IMR-90 (cell line): Measurements from ENCODE around the gene SLC16A2. TPM values are rescaled to one million over a fixed set of nuclear protein-coding genes. Genes with fewer than 3 reads are reported as not detected.

Source experiments
- ATAC-seq: fragments of 200-7000 bp; cut with Tn5 transposase; 2 replicates; pipeline ENCODE4 v1.9.1; 2020; ENCODE audit warnings: low read depth, mild to moderate bottlenecking, moderate library complexity
- BruUV-seq: library from RNA; stranded (reverse); fragments of 400-500 nt; replicated peaks from 2 replicates; lab custom pipeline; 2021; lab: Mats Ljungman, UMichigan
- CTCF ChIA-PET: fragments of 300-600 bp; formaldehyde crosslinking; extraction: SDS; loops from one replicate; lab custom pipeline; 2021; ENCODE audit warnings: antibody characterized with exemption; lab: Yijun Ruan, JAX
- POLR2A ChIA-PET: fragments of 300-600 bp; sonication (Branson Sonifier 250); formaldehyde crosslinking; loops from one replicate; lab custom pipeline; 2022; ENCODE audit warnings: antibody characterized with exemption; ENCODE audit not compliant: unreplicated experiment; lab: Charles Lee
- DNase-seq: peaks from one replicate; pipeline ENCODE4 v3.0.0; 2013
- H2AFZ ChIP-seq: replicated peaks from 2 replicates; pipeline ENCODE3; 2013; ENCODE audit warnings: low read length, mild to moderate bottlenecking; ENCODE audit not compliant: poor library complexity
- H2AK5ac ChIP-seq: 2 replicates; pipeline ENCODE4 v1.6.1; 2013; ENCODE audit warnings: low read depth, low read length, inconsistent platforms
- H2AK9ac ChIP-seq: replicated peaks from 2 replicates; pipeline ENCODE3; 2013; ENCODE audit warnings: mild to moderate bottlenecking, low read depth, low read length, moderate library complexity; ENCODE audit not compliant: poor library complexity
- H2BK120ac ChIP-seq: 2 replicates; pipeline ENCODE4 v1.6.1; 2013; ENCODE audit warnings: low read depth, low read length, inconsistent platforms
- H2BK15ac ChIP-seq: 3 replicates; pipeline ENCODE4 v1.6.1; 2013; ENCODE audit warnings: low read depth, low read length, inconsistent platforms
- H2BK20ac ChIP-seq: 2 replicates; pipeline ENCODE4 v1.6.1; 2013; ENCODE audit warnings: low read depth, mild to moderate bottlenecking, inconsistent platforms, low read length, moderate library complexity
- H2BK5ac ChIP-seq: 2 replicates; pipeline ENCODE4 v1.6.1; 2013; ENCODE audit warnings: mild to moderate bottlenecking, low read depth, low read length, inconsistent platforms; ENCODE audit not compliant: poor library complexity, severe bottlenecking
- H3K14ac ChIP-seq: replicated peaks from 2 replicates; pipeline ENCODE4 v1.6.1; 2013; ENCODE audit warnings: low read depth, low read length, inconsistent platforms
- H3K18ac ChIP-seq: 2 replicates; pipeline ENCODE4 v1.6.1; 2013; ENCODE audit warnings: low read depth, low read length, control low read depth
- H3K23ac ChIP-seq: 2 replicates; pipeline ENCODE4 v1.6.1; 2013; ENCODE audit warnings: low read depth, low read length, inconsistent platforms
- H3K27ac ChIP-seq: 2 replicates; pipeline ENCODE4 v1.5.1; 2013; ENCODE audit warnings: mild to moderate bottlenecking, control low read depth, low read length; ENCODE audit not compliant: insufficient read depth
- H3K27me3 ChIP-seq: 2 replicates; pipeline ENCODE4 v1.6.1; 2013; ENCODE audit warnings: low read length; ENCODE audit not compliant: control insufficient read depth, insufficient read depth
- H3K36me3 ChIP-seq: 2 replicates; pipeline ENCODE4 v1.6.1; 2013; ENCODE audit warnings: low read length, mixed read lengths; ENCODE audit not compliant: control insufficient read depth, insufficient read depth
- H3K4ac ChIP-seq: 2 replicates; pipeline ENCODE4 v1.6.1; 2013; ENCODE audit warnings: low read depth, low read length, inconsistent platforms
- H3K4me1 ChIP-seq: 2 replicates; pipeline ENCODE4 v1.6.1; 2013; ENCODE audit warnings: low read length, mixed read lengths; ENCODE audit not compliant: control insufficient read depth, insufficient read depth
- H3K4me2 ChIP-seq: 2 replicates; pipeline ENCODE4 v1.6.1; 2013; ENCODE audit warnings: low read depth, mild to moderate bottlenecking, control low read depth, low read length, moderate library complexity
- H3K4me3 ChIP-seq: 2 replicates; pipeline ENCODE4 v1.5.1; 2013; ENCODE audit warnings: low read depth, mild to moderate bottlenecking, control low read depth, low read length, moderate library complexity; ENCODE audit not compliant: insufficient read depth
- H3K56ac ChIP-seq: 2 replicates; pipeline ENCODE4 v1.6.1; 2013; ENCODE audit warnings: low read length, inconsistent platforms; ENCODE audit not compliant: insufficient read depth; ENCODE audit errors: extremely low read depth
- H3K79me1 ChIP-seq, 2 experiments: 2 replicates each; pipeline ENCODE4 v1.6.1; 2013; ENCODE audit warnings: low read length in 2 of 2, inconsistent platforms in 1 of 2, low read depth in 1 of 2
- H3K9ac ChIP-seq: 2 replicates; pipeline ENCODE4 v1.6.1; 2013; ENCODE audit warnings: low read depth, low read length, control low read depth
- H3K9me1 ChIP-seq: 2 replicates; pipeline ENCODE4 v1.6.1; 2013; ENCODE audit warnings: low read length, inconsistent platforms; ENCODE audit not compliant: insufficient read depth
- H3K9me3 ChIP-seq: 2 replicates; pipeline ENCODE4 v1.6.1; 2013; ENCODE audit warnings: low read length; ENCODE audit not compliant: control insufficient read depth, insufficient read depth
- H4K20me1 ChIP-seq: 2 replicates; pipeline ENCODE4 v1.6.1; 2013; ENCODE audit warnings: low read length, inconsistent platforms; ENCODE audit not compliant: insufficient read depth
- H4K5ac ChIP-seq: 2 replicates; pipeline ENCODE4 v1.6.1; 2013; ENCODE audit warnings: mild to moderate bottlenecking, low read depth, low read length, control low read depth
- H4K8ac ChIP-seq, 2 experiments: 2 replicates each; pipeline ENCODE4 v1.6.1; 2013; ENCODE audit warnings: low read depth in 2 of 2, low read length in 2 of 2, control low read depth in 1 of 2, inconsistent platforms in 1 of 2
- H4K91ac ChIP-seq: 2 replicates; pipeline ENCODE4 v1.6.1; 2013; ENCODE audit warnings: low read depth, low read length, inconsistent platforms; ENCODE audit not compliant: insufficient read depth
- MAZ ChIP-seq: IDR thresholded peaks from 2 replicates; pipeline ENCODE4 v1.6.1; 2012; ENCODE audit warnings: low read depth, mild to moderate bottlenecking, low read length, improper control_type of control experiment, moderate library complexity, borderline replicate concordance
- RAD21 ChIP-seq: IDR thresholded peaks from 2 replicates; pipeline ENCODE4 v1.6.1; 2012; ENCODE audit warnings: low read length, improper control_type of control experiment
- RFX5 ChIP-seq: IDR thresholded peaks from 2 replicates; pipeline ENCODE4 v1.8.0; 2012; ENCODE audit warnings: low read depth, mild to moderate bottlenecking, low read length, moderate library complexity
- SMC3 ChIP-seq: fragments of 150-350 bp; IDR thresholded peaks from 2 replicates; pipeline ENCODE4 v1.6.1; 2016; ENCODE audit warnings: low read depth, mild to moderate bottlenecking, antibody characterized with exemption, low read length, moderate library complexity
- USF2 ChIP-seq: fragments of 150-350 bp; IDR thresholded peaks from 2 replicates; pipeline ENCODE4 v1.6.1; 2017; ENCODE audit warnings: mild to moderate bottlenecking, antibody characterized with exemption, low read length, low read depth
- WGBS, 2 experiments: methylation state at CpG; one replicate each; pipeline versions ENCODE4 v1.1.5 to v1.1.7; 2013; ENCODE audit warnings: missing lambda C conversion rate in 2 of 2; ENCODE audit not compliant: insufficient read length in 1 of 2; ENCODE audit errors: extremely low coverage in 2 of 2; 5-methylcytosine and 5-hydroxymethylcytosine counted together
- dilution Hi-C: fragments of 300-500 bp; cut with HindIII; formaldehyde crosslinking; loops from one replicate; pipeline ENCODE4 v1.14.3; 2018; ENCODE audit warnings: low sequenced_read_pairs; ENCODE audit not compliant: unreplicated experiment
- in situ Hi-C: fragments of 300-500 bp; cut with MboI; formaldehyde crosslinking; loops from 3 replicates; pipeline ENCODE4 v1.14.3; 2019; ENCODE audit warnings: low sequenced_read_pairs, inconsistent platforms, mixed read lengths
- intact Hi-C: fragments of 100-400 bp; cut with micrococcal nuclease; formaldehyde crosslinking; loops from 2 replicates; pipeline ENCODE4 v1.10.0; 2022
- polyA plus RNA-seq, 3 experiments: library from polyadenylated mRNA; depleted of rRNA; stranded (reverse); fragments of >200 nt; gene quantifications; 2 replicates each; pipeline ENCODE4 v1.2.3, GENCODE V29; 2012; ENCODE audit warnings: low replicate concordance in 1 of 3
- total RNA-seq: library from RNA; depleted of rRNA; stranded (reverse); fragments of >200 nt; gene quantifications from 2 replicates; pipeline ENCODE4 v1.2.3, GENCODE V29; 2012

SLC16A2 gene
- total and polyA plus RNA-seq, 2 of the 4 experiments (the other 2 are of a cell fraction): 6.1 to 23.8 TPM

- CTCF ChIA-PET: no interaction called here
These were observed 90.4 kb downstream of the SLC16A2 start for GRCh38 chrX:74511704-74512103.

More at GRCh38 chrX:74511704-74512103, 90.4 kb downstream of the SLC16A2 start:
- no peak overlapping the region for H3K56ac ChIP-seq
- no peak overlapping the region for H4K8ac ChIP-seq
- H4K5ac ChIP-seq: no peak overlapping the region
- H3K4ac ChIP-seq: no peak overlapping the region
- H3K18ac ChIP-seq: no peak overlapping the region
- no peak overlapping the region for H2BK20ac ChIP-seq
- intact Hi-C loops (no loop called here), in situ Hi-C loops (no loop called here), dilution Hi-C loops (no loop called here)
- POLR2A ChIA-PET: no interaction called here
- H2AK9ac ChIP-seq: no peak overlapping the region
- H3K36me3 ChIP-seq: no peaks in the 10 kb centered on the region
- H2AK5ac ChIP-seq: no peak overlapping the region
- H2AFZ ChIP-seq: no peak overlapping the region
- H3K79me1 ChIP-seq: no peaks in the 10 kb centered on the region
- no peak overlapping the region for H3K27ac ChIP-seq
- H3K23ac ChIP-seq: no peak overlapping the region
- H2BK15ac ChIP-seq: no peak overlapping the region
- no peaks in the 10 kb centered on the region for H3K9me3 ChIP-seq
- no peak for ATAC-seq
- H3K9me1 ChIP-seq: no peaks in the 10 kb centered on the region
- H4K91ac ChIP-seq: no peak overlapping the region
- H3K4me1 ChIP-seq: no peaks in the 10 kb centered on the region
- H2BK120ac ChIP-seq: no peak overlapping the region
- H2BK5ac ChIP-seq: no peak overlapping the region
- TF ChIP-seq MAZ (no peak), RAD21 (no peak), USF2 (no peak), SMC3 (no peak), RFX5 (no peak)
- H4K20me1 ChIP-seq: no peaks in the 10 kb centered on the region
- 60% methylated on average over 1 of the region's 3 CpGs; no CpG with 5 or more reads in 1 of the 2 experiments for WGBS, 2 experiments
- H3K4me3 ChIP-seq: no peak overlapping the region
- no TSS peak for BruUV-seq
- no peak overlapping the region for H3K4me2 ChIP-seq
- H3K14ac ChIP-seq: no peak overlapping the region
- H3K9ac ChIP-seq: no peak overlapping the region
- H3K27me3 ChIP-seq: peaks cover 1% of the 10 kb centered on the region; the same call in 1 of the 2 replicates
- no peak for DNase-seq
